Stomach (tissue), 4 donors: ENCODE data around the gene DUSP14.

Experiments used
- CTCF ChIP-seq, 7 experiments: fragments of 450-650 bp in 4 of 7; fragments of 200-600 bp in 3 of 7; sonication (generic) in 3 of 7; IDR thresholded peaks; one replicate each; pipeline ENCODE4 v1.5.1; 2016 to 2019; ENCODE audit warnings: antibody characterized with exemption in 7 of 7, control low read depth in 2 of 7, mild to moderate bottlenecking in 1 of 7
- EP300 ChIP-seq: sonication (generic); formaldehyde crosslinking; IDR thresholded peaks from one replicate; pipeline ENCODE4 v1.6.1; 2017; ENCODE audit warnings: antibody characterized with exemption
- POLR2A ChIP-seq, 4 donors: fragments of 450-650 bp; IDR thresholded peaks; one replicate each; pipeline ENCODE4 v1.6.1; 2016; ENCODE audit warnings: antibody characterized with exemption in 4 of 4, control low read depth in 2 of 4, mild to moderate bottlenecking in 1 of 4, moderate library complexity in 1 of 4

GRCh38 chr17:37483311-37484039 is 6.2 kb upstream of the DUSP14 start:
- TF ChIP-seq CTCF (IDR thresholded peaks at IDR 0.05) = no peak
- no peak for TF ChIP-seq POLR2A (IDR thresholded peaks at IDR 0.05)
- TF ChIP-seq EP300 = no peak
